CD4-positive, alpha-beta T cell treated with Interleukin-15 for 1 hour (primary cell): Measurements from ENCODE around the gene BTBD9.
"Not testable (repeated sequence)": the region's sequence is repeated elsewhere in the genome, so short reads cannot be mapped to it uniquely, and the experiment has no call there.

Source experiments
- DNase-seq: peaks from one replicate; pipeline ENCODE4 v3.0.0-alpha.2; 2020

BTBD9 gene

GRCh38 chr6:38648629-38649028 lies 8.9 kb upstream of the BTBD9 start:
- DNase-seq: no peak

- DNase-seq: no peak
These were observed 6.6 kb upstream of the BTBD9 start for GRCh38 chr6:38646166-38646878.

- DNase-seq: no peak
These were observed 5.2 kb upstream of the BTBD9 start for GRCh38 chr6:38644951-38645350.

DNA sequence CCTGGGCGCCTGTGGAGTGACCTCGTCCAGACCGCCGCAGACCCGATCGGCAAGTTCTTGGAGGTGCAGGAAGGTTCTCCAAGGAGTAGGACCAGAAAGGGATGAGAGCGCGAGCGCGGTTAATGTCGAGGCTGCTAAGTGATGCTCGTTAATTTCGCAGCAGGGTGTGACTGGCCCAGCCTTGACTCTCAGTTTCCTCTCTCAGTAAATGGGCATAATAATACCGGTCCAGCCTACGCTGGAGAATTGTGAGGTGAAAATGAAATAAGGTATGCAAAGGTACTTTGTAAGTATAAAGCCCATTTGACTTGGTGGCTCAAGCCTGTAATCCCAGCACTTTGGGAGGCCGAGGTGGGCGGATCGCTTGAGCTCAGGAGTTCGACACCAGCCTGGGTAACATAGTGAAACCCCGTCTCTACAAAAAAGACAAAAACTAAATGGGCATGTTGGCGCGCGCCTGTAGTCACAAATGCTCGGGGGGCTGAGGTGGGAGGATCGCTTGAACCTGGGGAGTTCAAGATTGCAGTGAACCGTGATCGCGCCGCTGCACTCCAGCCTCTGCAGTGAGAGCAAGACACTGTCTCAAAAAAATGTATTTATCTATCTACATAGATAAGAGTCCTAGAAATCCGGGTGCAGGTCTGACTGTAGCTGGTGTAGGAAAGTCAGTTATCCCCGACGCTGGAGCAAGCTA lies 634 bp upstream of the BTBD9 start:
- no peak for DNase-seq

GRCh38 chr6:38638941-38639497 lies 710 bp downstream of the BTBD9 start:
- peak; percentile 68 for DNase-seq

- no peak for DNase-seq
These were observed 2.0 kb downstream of the BTBD9 start for GRCh38 chr6:38637756-38638155.

DNA sequence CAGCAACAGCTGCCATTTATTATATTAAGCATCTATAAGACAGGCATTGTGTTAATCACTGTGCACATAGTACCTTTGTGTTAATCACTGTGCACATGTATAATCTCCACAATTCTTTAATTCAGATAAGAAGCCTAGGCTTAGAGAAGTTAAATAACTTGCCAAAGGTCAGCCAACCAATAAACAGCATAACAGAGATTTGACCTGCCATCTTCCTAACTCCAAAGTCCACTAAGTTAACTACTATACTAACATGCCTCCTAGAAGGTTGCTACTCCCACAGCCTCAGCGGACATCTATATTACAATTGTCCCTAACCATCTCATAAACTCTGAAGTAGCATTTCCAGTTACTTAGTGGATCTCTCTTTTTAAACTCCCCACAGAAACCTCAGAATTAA lies 3.7 kb downstream of the BTBD9 start:
- DNase-seq: no peak

DNA sequence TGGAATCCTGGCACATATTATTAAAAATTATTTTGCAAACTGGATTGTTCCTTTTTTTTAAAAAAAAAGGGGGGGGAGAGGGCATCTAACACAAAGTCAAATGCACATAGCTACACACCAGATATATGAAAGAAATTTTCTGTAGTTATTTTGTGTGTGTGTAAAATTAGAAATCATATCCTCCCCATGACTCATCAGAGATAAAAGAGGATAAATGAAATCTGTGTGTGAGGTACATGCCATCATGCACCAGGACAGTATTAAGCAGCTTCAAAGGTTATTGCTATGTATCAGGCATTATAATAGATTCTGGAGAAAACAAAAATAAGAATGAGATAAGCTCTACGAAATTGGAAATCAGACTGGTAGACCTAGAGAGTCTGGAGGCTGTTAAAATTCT lies 5.2 kb downstream of the BTBD9 start:
- no peak for DNase-seq

DNA sequence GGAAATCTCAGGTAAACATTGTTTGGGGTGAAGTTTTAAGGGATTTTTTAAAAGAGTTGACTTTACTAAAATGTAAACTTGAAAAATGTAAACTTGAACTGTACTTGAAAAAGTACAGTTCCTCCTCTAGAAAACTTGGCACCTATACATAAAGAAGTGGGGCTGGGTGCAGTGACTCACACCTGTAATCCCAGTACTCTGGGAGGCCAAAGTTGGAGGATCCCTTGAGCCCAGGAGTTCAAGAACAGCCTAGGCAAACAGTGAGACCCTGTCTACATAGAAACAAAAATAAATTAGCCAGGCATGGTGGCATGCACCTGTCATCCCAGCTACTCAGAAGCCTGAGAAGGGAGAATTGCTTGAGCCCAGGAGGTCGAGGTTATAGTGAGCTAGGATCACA lies 7.2 kb downstream of the BTBD9 start:
- no peak for DNase-seq

DNA sequence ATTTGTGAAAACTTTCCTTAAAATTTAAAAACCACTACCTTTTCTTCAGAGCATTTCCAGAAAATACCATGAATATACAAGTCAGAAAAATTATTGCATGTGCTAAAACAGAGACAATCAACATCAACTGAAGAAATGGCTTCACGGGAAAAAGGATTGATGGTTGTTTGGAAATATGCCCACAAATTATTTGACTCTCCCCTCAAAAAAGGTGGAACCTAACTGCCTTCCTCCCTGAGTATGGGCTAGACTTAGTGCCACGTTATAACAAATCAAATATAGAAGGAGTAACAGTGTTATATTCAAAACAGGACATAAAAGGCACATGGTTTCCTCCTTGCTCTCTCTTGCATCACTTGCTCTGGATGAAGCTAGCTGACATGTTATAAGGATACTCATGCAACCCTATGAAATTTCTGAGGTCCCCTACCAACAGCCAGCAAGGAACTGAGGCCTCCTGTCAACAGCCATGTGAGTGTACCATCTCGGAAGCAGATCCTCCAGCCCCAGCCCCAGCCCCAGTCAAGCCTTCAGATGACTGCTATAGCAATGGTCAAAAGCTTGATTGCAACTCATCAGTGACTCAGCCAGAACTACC lies 8.4 kb downstream of the BTBD9 start:
- DNase-seq: no peak

DNA sequence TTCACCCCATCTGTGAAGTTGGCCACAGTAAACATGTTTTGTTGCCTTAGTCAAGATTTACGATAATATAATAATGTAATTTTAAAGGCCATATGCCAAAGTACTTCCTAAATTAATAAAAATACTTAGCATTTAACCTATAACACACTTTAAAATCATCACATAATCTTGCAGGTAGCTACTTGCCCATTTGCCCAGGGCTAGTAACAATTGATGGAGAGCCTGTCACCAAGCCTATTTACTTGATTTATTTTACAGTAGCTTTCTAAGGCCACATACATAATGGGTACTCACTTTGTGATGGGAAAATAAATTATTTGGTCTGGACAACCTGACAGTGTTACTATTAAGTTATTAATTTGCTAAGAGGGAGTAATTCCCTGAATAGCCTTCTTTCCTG lies 14.5 kb downstream of the BTBD9 start:
- no peak for DNase-seq

- DNase-seq: not testable (repeated sequence)
These were observed 20.4 kb downstream of the BTBD9 start for GRCh38 chr6:38619342-38619741.

- not testable (repeated sequence) for DNase-seq
These were observed 21.4 kb downstream of the BTBD9 start for GRCh38 chr6:38618301-38618700.

- no peak for DNase-seq
These were observed 21.9 kb downstream of the BTBD9 start for GRCh38 chr6:38617856-38618255.

GRCh38 chr6:38612143-38612965 lies 27.4 kb downstream of the BTBD9 start:
- no peak for DNase-seq

- DNase-seq: no peak
These were observed 29.6 kb downstream of the BTBD9 start for GRCh38 chr6:38610050-38610625.

DNA sequence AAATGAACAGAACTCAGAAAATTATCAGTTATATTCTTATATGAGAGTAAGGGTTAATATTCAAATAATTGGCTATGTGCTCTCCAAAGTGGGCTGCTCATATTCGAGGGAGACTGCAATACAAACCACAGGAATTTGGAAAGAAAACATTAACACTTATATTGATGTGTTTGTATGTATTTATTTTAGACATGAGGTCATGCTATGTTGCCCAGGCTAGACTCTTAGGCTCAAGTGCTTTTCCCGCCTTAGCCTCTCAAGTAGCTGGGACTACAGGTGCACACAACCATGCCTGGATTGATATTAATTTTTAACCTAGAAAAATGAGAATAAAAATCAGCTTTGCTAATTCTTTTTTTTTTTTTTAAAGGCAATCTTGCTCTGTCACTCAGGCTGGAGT lies 35.0 kb downstream of the BTBD9 start:
- no peak for DNase-seq

DNA sequence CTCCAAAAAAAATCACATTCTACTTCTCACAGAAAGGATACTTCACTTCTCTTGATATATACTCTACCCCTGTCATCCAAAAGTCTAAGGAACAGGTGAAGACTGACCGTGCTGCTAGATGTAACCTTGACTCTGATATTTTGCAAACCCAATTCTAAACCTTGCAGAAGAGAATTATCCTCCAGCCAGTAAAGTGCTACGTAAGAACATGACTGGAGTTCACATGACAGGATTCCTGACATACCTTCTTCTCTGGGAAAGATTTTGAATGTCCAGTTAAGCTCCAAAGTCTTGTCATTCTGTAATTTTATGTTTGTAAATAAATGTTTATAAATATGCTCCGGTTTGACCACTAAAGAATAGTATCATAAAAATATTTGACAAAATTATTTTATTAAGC lies 35.8 kb downstream of the BTBD9 start:
- no peak for DNase-seq

DNA sequence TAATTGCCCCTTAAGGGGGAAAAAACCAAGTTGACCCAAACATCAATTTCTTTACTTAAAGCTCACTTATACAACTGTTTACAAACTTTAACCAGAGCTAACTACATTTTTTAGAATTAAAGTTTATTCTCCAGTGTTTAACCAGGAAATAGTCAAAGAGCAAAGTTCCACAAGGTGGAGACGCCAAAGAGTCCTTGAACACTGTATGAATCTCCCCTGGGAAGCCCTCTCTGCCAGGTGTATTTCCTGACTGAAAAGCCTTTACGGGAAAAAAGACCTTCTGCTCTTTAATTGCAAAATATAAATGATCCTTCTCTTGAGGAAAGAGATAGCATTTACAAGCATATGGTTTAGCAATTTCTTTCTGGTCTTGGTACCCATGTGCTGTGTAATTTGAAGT lies 36.2 kb downstream of the BTBD9 start:
- no peak for DNase-seq

- no peak for DNase-seq
These were observed 39.7 kb downstream of the BTBD9 start for GRCh38 chr6:38599966-38600550.

- DNase-seq: no peak
These were observed 40.5 kb downstream of the BTBD9 start for GRCh38 chr6:38599261-38599660.

DNA sequence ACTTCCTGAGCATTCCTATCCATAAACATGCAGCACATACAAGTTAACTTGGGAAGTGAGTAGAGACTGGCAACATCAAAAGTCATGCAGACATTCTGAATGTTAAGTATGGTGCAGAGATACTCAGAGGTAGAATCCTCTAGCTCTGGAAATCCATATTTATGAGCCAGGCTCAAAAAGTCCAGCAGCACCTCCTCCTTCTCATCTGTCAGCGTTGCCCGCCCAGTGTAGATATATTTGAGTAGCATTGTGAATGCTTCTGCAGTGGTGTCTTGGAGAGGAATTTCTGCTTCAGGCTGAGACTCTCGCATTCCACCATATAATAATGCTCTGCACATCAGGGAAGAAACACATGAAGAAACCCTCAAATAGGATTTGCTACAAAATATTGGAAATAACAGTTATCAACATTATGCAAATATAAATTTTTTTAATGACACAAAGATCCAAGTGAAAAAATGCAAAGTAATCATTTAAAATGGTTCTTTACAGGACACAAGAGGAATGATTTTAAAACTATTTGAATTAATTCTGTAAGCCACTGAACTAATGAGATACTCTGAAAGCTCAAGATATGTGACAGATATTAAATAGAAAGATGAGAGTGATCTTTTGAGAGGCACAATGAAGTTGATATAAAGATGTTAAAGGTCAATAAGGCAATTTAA lies 45.6 kb downstream of the BTBD9 start:
- no peak for DNase-seq
